ENCODE data around the gene HMGN3.

DNA sequence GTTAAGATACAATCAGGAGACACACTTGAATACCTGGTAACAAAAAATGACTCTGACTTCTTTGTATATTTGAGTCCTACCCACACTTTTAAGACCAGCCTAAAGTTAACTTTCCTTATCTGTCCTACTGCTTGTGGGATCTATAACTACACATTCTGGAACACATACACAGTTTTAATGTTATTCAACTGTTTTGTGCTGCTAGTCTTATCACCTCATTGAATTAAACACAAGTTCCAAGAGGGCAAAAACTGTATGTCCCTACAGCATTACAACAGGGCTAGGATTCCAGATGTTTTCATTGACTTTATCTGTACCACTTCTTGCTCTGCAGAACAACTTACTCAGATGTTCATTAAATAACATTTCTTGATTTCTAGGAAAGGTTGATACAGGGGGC lies 2.8 kb downstream of the HMGN3 start:
- TF ChIP-seq, protein P1, sequence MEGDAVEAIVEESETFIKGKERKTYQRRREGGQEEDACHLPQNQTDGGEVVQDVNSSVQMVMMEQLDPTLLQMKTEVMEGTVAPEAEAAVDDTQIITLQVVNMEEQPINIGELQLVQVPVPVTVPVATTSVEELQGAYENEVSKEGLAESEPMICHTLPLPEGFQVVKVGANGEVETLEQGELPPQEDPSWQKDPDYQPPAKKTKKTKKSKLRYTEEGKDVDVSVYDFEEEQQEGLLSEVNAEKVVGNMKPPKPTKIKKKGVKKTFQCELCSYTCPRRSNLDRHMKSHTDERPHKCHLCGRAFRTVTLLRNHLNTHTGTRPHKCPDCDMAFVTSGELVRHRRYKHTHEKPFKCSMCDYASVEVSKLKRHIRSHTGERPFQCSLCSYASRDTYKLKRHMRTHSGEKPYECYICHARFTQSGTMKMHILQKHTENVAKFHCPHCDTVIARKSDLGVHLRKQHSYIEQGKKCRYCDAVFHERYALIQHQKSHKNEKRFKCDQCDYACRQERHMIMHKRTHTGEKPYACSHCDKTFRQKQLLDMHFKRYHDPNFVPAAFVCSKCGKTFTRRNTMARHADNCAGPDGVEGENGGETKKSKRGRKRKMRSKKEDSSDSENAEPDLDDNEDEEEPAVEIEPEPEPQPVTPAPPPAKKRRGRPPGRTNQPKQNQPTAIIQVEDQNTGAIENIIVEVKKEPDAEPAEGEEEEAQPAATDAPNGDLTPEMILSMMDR (IDR thresholded peaks at IDR 0.05), result no peak
- no peak for TF ChIP-seq POLR2A (IDR thresholded peaks at IDR 0.05)

All from thyroid gland (tissue), 4 donors.